ENCODE measurements around the gene MAP4K4. TPM values are rescaled to one million over a fixed set of nuclear protein-coding genes. Genes with fewer than 3 reads are reported as not detected.

The MAP4K4 gene
- total RNA-seq, 1 experiment from 2014 or later, result 133 TPM

- no peak overlapping the region for H3K9ac ChIP-seq (ENCODE audit: low read length)
- no peak overlapping the region for H2AFZ ChIP-seq (ENCODE audit: low read length)
- H3K4me3 ChIP-seq (ENCODE audit: low read length), result no peak overlapping the region
- ChIA-PET CTCF (no interaction called here), POLR2A (ENCODE audit: unreplicated experiment) (no interaction called here)
- H3K4me2 ChIP-seq (ENCODE audit: low read length), result no peak overlapping the region
- H3K4me1 ChIP-seq (ENCODE audit: insufficient read depth, low read length), result peaks cover 22% of the 10 kb centered on the region
- H3K27ac ChIP-seq (ENCODE audit: low read length), result no peak overlapping the region
- peaks cover 75% of the 10 kb centered on the region for H4K20me1 ChIP-seq (ENCODE audit: low read length)
- TF ChIP-seq CTCF (conservative IDR thresholded peaks at IDR 0.05; ENCODE audit: low read depth, low read length) (no peak), EZH2 (IDR thresholded peaks at IDR 0.05; ENCODE audit: low read length, unreplicated experiment) (no peak), EZH2phosphoT487 (IDR thresholded peaks at IDR 0.05; ENCODE audit: borderline replicate concordance, low read length) (no peak)
- intact Hi-C loops (cut with micrococcal nuclease), result no loop called here
- ATAC-seq, result no peak
- no peaks in the 10 kb centered on the region for H3K27me3 ChIP-seq (ENCODE audit: low read length)
- no peaks in the 10 kb centered on the region for H3K9me2 ChIP-seq (replicated peaks; ENCODE audit: low read length)
- H3F3A ChIP-seq (ENCODE audit: low read length, unreplicated experiment), result no peaks in the 10 kb centered on the region
- no peak for DNase-seq
- no peaks in the 10 kb centered on the region for H3K9me3 ChIP-seq (ENCODE audit: low read length)
- H3K36me3 ChIP-seq (ENCODE audit: low read depth, low read length), result peaks cover 41% of the 10 kb centered on the region
- no TSS peak for BruUV-seq (replicated peaks)
- H3K79me2 ChIP-seq (ENCODE audit: low read length), result peaks cover 99% of the 10 kb centered on the region
Measured at GRCh38 chr2:101706121-101706818, 8.8 kb downstream of the MAP4K4 start.

GRCh38 chr2:101706819-101707177 lies 9.3 kb downstream of the MAP4K4 start:
- H3K9me3 ChIP-seq (ENCODE audit: low read length), result no peaks in the 10 kb centered on the region
- H3F3A ChIP-seq (ENCODE audit: low read length, unreplicated experiment), result no peaks in the 10 kb centered on the region
- H4K20me1 ChIP-seq (ENCODE audit: low read length), result peaks cover 73% of the 10 kb centered on the region
- H2AFZ ChIP-seq (ENCODE audit: low read length), result no peak overlapping the region
- H3K27ac ChIP-seq (ENCODE audit: low read length), result no peak overlapping the region
- TF ChIP-seq CTCF (conservative IDR thresholded peaks at IDR 0.05; ENCODE audit: low read depth, low read length), result no peak
- TF ChIP-seq EZH2 (IDR thresholded peaks at IDR 0.05; ENCODE audit: low read length, unreplicated experiment), result no peak
- TF ChIP-seq EZH2phosphoT487 (IDR thresholded peaks at IDR 0.05; ENCODE audit: borderline replicate concordance, low read length), result no peak
- no peak overlapping the region for H3K4me2 ChIP-seq (ENCODE audit: low read length)
- no peaks in the 10 kb centered on the region for H3K9me2 ChIP-seq (replicated peaks; ENCODE audit: low read length)
- no peaks in the 10 kb centered on the region for H3K27me3 ChIP-seq (ENCODE audit: low read length)
- CTCF ChIA-PET, result no interaction called here
- ATAC-seq (no peak), DNase-seq (no peak)
- BruUV-seq (replicated peaks), result no TSS peak
- H3K4me3 ChIP-seq (ENCODE audit: low read length), result no peak overlapping the region
- intact Hi-C loops (cut with micrococcal nuclease), result no loop called here
- H3K4me1 ChIP-seq (ENCODE audit: insufficient read depth, low read length), result peaks cover 21% of the 10 kb centered on the region
- H3K9ac ChIP-seq (ENCODE audit: low read length), result no peak overlapping the region
- H3K79me2 ChIP-seq (ENCODE audit: low read length), result peaks cover 99% of the 10 kb centered on the region
- POLR2A ChIA-PET (ENCODE audit: unreplicated experiment), result no interaction called here
- peaks cover 36% of the 10 kb centered on the region for H3K36me3 ChIP-seq (ENCODE audit: low read depth, low read length)

GRCh38 chr2:101710036-101710435 lies 12.5 kb downstream of the MAP4K4 start:
- H3K79me2 ChIP-seq (ENCODE audit: low read length), result peaks cover 100% of the 10 kb centered on the region
- BruUV-seq (replicated peaks), result no TSS peak
- no peak overlapping the region for H3K4me2 ChIP-seq (ENCODE audit: low read length)
- intact Hi-C loops (cut with micrococcal nuclease), result no loop called here
- no peaks in the 10 kb centered on the region for H3K9me3 ChIP-seq (ENCODE audit: low read length)
- no peaks in the 10 kb centered on the region for H3F3A ChIP-seq (ENCODE audit: low read length, unreplicated experiment)
- H3K9ac ChIP-seq (ENCODE audit: low read length), result no peak overlapping the region
- peaks cover 21% of the 10 kb centered on the region for H3K4me1 ChIP-seq (ENCODE audit: insufficient read depth, low read length)
- H4K20me1 ChIP-seq (ENCODE audit: low read length), result peaks cover 63% of the 10 kb centered on the region
- CTCF ChIA-PET, result no interaction called here
- TF ChIP-seq EZH2phosphoT487 (IDR thresholded peaks at IDR 0.05; ENCODE audit: borderline replicate concordance, low read length) (no peak), CTCF (conservative IDR thresholded peaks at IDR 0.05; ENCODE audit: low read depth, low read length) (no peak), EZH2 (IDR thresholded peaks at IDR 0.05; ENCODE audit: low read length, unreplicated experiment) (no peak)
- no peak overlapping the region for H2AFZ ChIP-seq (ENCODE audit: low read length)
- H3K36me3 ChIP-seq (ENCODE audit: low read depth, low read length), result peaks cover 22% of the 10 kb centered on the region; the same call in 1 of the 2 replicates
- DNase-seq (peak; percentile 60), ATAC-seq (peak; percentile 66)
- no peaks in the 10 kb centered on the region for H3K27me3 ChIP-seq (ENCODE audit: low read length)
- POLR2A ChIA-PET (ENCODE audit: unreplicated experiment), result interaction anchor here (0.5 to 0.7 kb wide), 3 partner anchors 49 to 527 kb away, joined by 3 to 11 read pairs (median 4); no protein-coding TSS in a partner anchor
- no peak overlapping the region for H3K4me3 ChIP-seq (ENCODE audit: low read length)
- no peak overlapping the region for H3K27ac ChIP-seq (ENCODE audit: low read length)
- H3K9me2 ChIP-seq (replicated peaks; ENCODE audit: low read length), result no peaks in the 10 kb centered on the region

All from PC-3 (cell line).